GM23248 (cell line): ENCODE data around the gene CRISPLD2.

Experiments used
- EZH2 ChIP-seq: fragments of 200-600 bp; sonication (generic); IDR thresholded peaks from 2 replicates; pipeline ENCODE4 v1.6.1; 2018; ENCODE audit warnings: antibody characterized with exemption, mild to moderate bottlenecking; ENCODE audit not compliant: insufficient read depth, poor library complexity, severe bottlenecking
- EZH2phosphoT487 ChIP-seq: fragments of 200-600 bp; sonication (generic); IDR thresholded peaks from 2 replicates; pipeline ENCODE4 v1.6.1; 2018; ENCODE audit warnings: antibody characterized with exemption, moderate library complexity, mild to moderate bottlenecking, low read depth; ENCODE audit not compliant: insufficient read depth

DNA sequence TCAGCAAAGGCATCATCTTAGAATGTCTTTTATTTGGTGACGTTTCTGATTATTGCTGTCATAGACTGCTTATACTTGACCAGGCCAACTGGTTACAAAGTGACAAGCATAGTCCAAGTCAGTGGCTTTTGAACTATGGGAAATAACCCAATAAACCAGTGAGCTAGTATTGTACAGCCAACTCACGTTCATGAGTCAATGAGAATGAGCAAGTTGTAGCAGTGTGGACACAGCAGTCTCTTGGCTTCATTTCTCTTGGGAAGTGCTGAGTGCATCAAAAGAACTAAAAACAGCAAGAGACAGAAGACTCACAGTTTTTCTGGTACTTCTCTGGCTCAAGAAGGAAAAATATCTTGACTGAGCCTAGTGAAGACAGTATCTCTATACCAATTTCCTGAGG, 36.9 kb upstream of the CRISPLD2 start:
- no peak for TF ChIP-seq EZH2phosphoT487
- TF ChIP-seq EZH2 = no peak
